ENCODE data around the gene VPS26C.

- no peak for TF ChIP-seq CTCF (conservative IDR thresholded peaks at IDR 0.05)
- no peak for TF ChIP-seq ZFX (IDR thresholded peaks at IDR 0.05)
Measured at GRCh38 chr21:37223804-37224345, 43.3 kb downstream of the VPS26C start.

All from C4-2B (cell line).